Body of pancreas (tissue), 4 donors: ENCODE data around the gene RHBDL1. TPM values are rescaled to one million over a fixed set of nuclear protein-coding genes. Genes with fewer than 3 reads are reported as not detected.
A peak's percentile ranks its signal among the peaks of the same experiment; 100 is the strongest.

Source experiments
- ATAC-seq: fragments of 150-250 bp; one replicate; pipeline ENCODE4 v1.9.1; 2016
- DNase-seq, 4 donors: peaks; one replicate each; pipeline ENCODE4 v3.0.0-alpha.2; 2019
- H3K27ac ChIP-seq, 4 donors: fragments of 200-600 bp; sonication (generic); 1 replicate in 3 of 4; 2 replicates in 1 of 4; pipeline versions ENCODE4 v1.5.1 to v1.6.1; 2016 to 2019; ENCODE audit warnings: mild to moderate bottlenecking in 1 of 4, mixed read lengths in 1 of 4, moderate library complexity in 1 of 4
- H3K27me3 ChIP-seq, 2 donors: fragments of 200-600 bp; sonication (generic); one replicate each; pipeline ENCODE4 v1.6.0; 2016; ENCODE audit warnings: mild to moderate bottlenecking in 1 of 2
- H3K36me3 ChIP-seq, 2 donors: fragments of 200-600 bp; sonication (generic); replicated peaks in 1 of 2; 2 replicates each; pipeline ENCODE4 v1.5.1; 2016; ENCODE audit warnings: low read depth in 2 of 2; ENCODE audit not compliant: insufficient read depth in 1 of 2
- H3K4me1 ChIP-seq: fragments of 200-600 bp; sonication (generic); one replicate; pipeline ENCODE4 v1.6.0; 2016
- H3K4me3 ChIP-seq, 2 donors: fragments of 200-600 bp; sonication (generic); 1 replicate in 1 of 2; 2 replicates in 1 of 2; pipeline ENCODE4 v1.5.1; 2016 to 2019
- H3K9me3 ChIP-seq, 3 donors: fragments of 200-600 bp; sonication (generic); 1 replicate in 2 of 3; 2 replicates in 1 of 3; pipeline ENCODE4 v1.5.1; 2016
- CTCF ChIP-seq, 7 experiments: fragments of 450-650 bp in 4 of 7; fragments of 200-600 bp in 3 of 7; sonication (generic) in 3 of 7; IDR thresholded peaks; one replicate each; pipeline ENCODE4 v1.5.1; 2016 to 2019; ENCODE audit warnings: antibody characterized with exemption in 7 of 7
- POLR2A ChIP-seq, 3 donors: fragments of 450-650 bp; IDR thresholded peaks; one replicate each; pipeline ENCODE4 v1.6.1; 2016; ENCODE audit warnings: antibody characterized with exemption in 3 of 3, mild to moderate bottlenecking in 2 of 3
- WGBS, 2 donors: methylation state at CpG; one replicate each; pipeline ENCODE4 v1.1.5; 2017; 5-methylcytosine and 5-hydroxymethylcytosine counted together
- intact Hi-C: fragments of 100-400 bp; cut with DNase I; formaldehyde crosslinking; loops from one replicate; pipeline ENCODE4 v1.15.1; 2023
- total RNA-seq, 2 donors: library from RNA; depleted of rRNA; stranded (reverse); fragments of >200 nt; gene quantifications; one replicate each; pipeline ENCODE4 v1.1.0, GENCODE V29; 2016

RHBDL1 gene
- total RNA-seq, 2 donors from 2014 or later: 1.8 to 4.3 TPM

GRCh38 chr16:672851-673250 is 2.6 kb upstream of the RHBDL1 start:
- Histone ChIP-seq H3K36me3 (peaks cover 0 to 21% of the 10 kb centered on the region in 2 donors), H3K9me3 (no peaks in the 10 kb centered on the region), H3K27ac (no peak overlapping the region), H3K4me3 (no peak overlapping the region), H3K4me1 (peaks cover 37% of the 10 kb centered on the region), H3K27me3 (no peaks in the 10 kb centered on the region)
- TF ChIP-seq POLR2A (IDR thresholded peaks at IDR 0.05) (no peak), CTCF (IDR thresholded peaks at IDR 0.05) (no peak)
- intact Hi-C loops: no loop called here
- ATAC-seq (no peak), DNase-seq (no peak)
- 92 to 100% methylated on average over 3 to 9 of the region's 21 CpGs for WGBS, 2 donors

GRCh38 chr16:673399-673991 is 2.0 kb upstream of the RHBDL1 start:
- no peak for TF ChIP-seq CTCF (IDR thresholded peaks at IDR 0.05)
- TF ChIP-seq POLR2A (IDR thresholded peaks at IDR 0.05): no peak
- Histone ChIP-seq H3K9me3 (no peaks in the 10 kb centered on the region), H3K27me3 (no peaks in the 10 kb centered on the region), H3K4me1 (peaks cover 36% of the 10 kb centered on the region), H3K27ac (no peak overlapping the region), H3K4me3 (no peak overlapping the region), H3K36me3 (peaks cover 0 to 21% of the 10 kb centered on the region in 2 donors)
- ATAC-seq (no peak), DNase-seq (no peak)
- intact Hi-C loops: no loop called here
- 95% methylated on average over 4 to 18 of the region's 18 CpGs for WGBS, 2 donors

DNA sequence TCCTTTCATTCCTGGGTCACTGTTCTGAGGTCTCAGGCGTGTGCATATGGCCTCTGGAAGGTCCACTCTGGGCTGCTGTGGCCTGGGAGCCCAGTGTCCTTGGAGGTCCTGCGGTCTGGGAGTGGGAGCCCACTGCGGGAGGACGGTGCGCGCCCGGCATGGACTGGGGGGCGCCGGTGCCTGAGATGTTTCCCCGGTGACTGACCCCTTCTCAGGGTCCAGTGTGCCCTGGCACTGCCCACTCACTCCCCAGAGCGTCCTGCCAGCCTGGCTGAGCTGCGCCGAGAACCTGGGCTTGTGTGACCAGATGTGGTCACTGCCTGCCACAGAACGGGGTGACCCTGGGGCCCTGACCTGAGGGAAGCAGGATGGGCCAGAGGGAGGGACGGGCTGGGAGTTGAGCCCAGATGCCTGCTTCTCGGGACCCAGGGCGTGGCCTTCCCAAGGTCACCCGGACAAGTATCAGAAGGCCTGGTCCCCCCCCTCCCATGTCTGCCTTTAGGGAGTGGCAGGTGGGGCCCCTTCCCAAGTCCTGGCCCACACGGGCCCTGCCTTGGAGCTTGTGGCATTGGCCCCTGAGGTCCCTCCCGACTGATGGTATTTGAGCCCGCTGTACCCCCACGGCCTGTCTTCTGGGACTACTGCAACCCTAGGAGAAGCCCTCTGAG is 1.1 kb upstream of the RHBDL1 start:
- Histone ChIP-seq H3K36me3 (peaks cover 0 to 21% of the 10 kb centered on the region in 2 donors), H3K4me1 (peaks cover 34% of the 10 kb centered on the region), H3K27ac (peak overlapping the region in 1 of 4 donors; percentile 12), H3K27me3 (no peaks in the 10 kb centered on the region), H3K4me3 (no peak overlapping the region), H3K9me3 (no peaks in the 10 kb centered on the region)
- DNase-seq: no peak
- 40 to 63% methylated on average over 3 to 22 of the region's 22 CpGs for WGBS, 2 donors
- no peak for TF ChIP-seq POLR2A (IDR thresholded peaks at IDR 0.05)
- no peak for TF ChIP-seq CTCF (IDR thresholded peaks at IDR 0.05)
- intact Hi-C loops: no loop called here
- ATAC-seq: no peak

DNA sequence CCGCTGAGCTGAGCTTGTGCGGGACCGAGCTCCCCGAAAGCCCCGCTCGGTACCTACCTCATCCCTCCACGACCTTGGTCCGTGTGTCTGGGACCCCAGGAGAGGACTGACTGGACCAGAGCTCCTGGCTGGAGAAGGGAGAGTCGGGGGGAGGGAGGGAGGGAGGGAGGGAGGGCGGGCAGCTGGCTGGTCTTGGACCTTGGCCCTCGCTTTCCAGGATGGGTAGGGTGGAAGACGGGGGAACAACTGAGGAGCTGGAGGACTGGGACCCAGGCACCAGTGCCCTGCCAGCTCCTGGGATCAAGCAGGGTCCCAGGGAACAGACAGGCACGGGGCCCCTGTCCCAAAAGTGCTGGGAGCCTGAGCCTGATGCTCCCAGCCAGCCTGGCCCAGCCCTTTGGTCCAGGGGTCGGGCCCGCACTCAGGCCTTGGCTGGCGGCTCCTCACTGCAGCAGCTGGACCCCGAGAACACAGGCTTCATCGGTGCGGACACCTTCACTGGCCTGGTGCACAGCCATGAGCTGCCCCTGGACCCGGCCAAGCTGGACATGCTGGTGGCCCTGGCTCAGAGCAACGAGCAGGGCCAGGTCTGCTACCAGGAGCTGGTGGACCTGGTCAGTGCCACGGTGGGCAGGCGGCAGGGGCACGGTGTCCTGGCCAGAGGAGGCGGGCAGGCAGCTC is 553 bp downstream of the RHBDL1 start:
- 8 to 39% methylated on average over 4 to 25 of the region's 25 CpGs for WGBS, 2 donors
- ATAC-seq: no peak
- Histone ChIP-seq H3K4me1 (peaks cover 37% of the 10 kb centered on the region), H3K36me3 (peaks cover 0 to 17% of the 10 kb centered on the region in 2 donors), H3K27me3 (no peaks in the 10 kb centered on the region), H3K27ac (no peak overlapping the region), H3K4me3 (no peak overlapping the region), H3K9me3 (no peaks in the 10 kb centered on the region)
- intact Hi-C loops: no loop called here
- no peak for DNase-seq
- TF ChIP-seq POLR2A (IDR thresholded peaks at IDR 0.05) (no peak), CTCF (IDR thresholded peaks at IDR 0.05) (no peak)
